Adipocyte (in vitro differentiated cells): ENCODE measurements around the gene PTRH2.
"Not testable (repeated sequence)": the region's sequence is repeated elsewhere in the genome, so short reads cannot be mapped to it uniquely, and the experiment has no call there.

Experiments used
- DNase-seq: peaks from one replicate; pipeline ENCODE4 v3.0.0-alpha.2; 2015; ENCODE audit warnings: low read depth
- H3K27me3 ChIP-seq: replicated peaks from 2 replicates; pipeline ENCODE4 v1.7.0; 2013; ENCODE audit warnings: mild to moderate bottlenecking, low read length, moderate library complexity; ENCODE audit not compliant: control insufficient read depth, insufficient read depth
- H3K36me3 ChIP-seq: 2 replicates; pipeline ENCODE4 v1.7.0; 2013; ENCODE audit warnings: low read length, mild to moderate bottlenecking, moderate library complexity; ENCODE audit not compliant: control insufficient read depth, insufficient read depth, severe bottlenecking
- H3K4me1 ChIP-seq: 2 replicates; pipeline ENCODE4 v1.7.0; 2013; ENCODE audit warnings: mild to moderate bottlenecking, low read length, moderate library complexity; ENCODE audit not compliant: control insufficient read depth, insufficient read depth
- H3K4me3 ChIP-seq: 2 replicates; pipeline ENCODE4 v1.7.0; 2013; ENCODE audit warnings: mild to moderate bottlenecking, low read length, moderate library complexity
- H3K9ac ChIP-seq: 2 replicates; pipeline ENCODE4 v1.7.0; 2013; ENCODE audit warnings: mild to moderate bottlenecking, low read length, moderate library complexity
- H3K9me3 ChIP-seq: 2 replicates; pipeline ENCODE4 v1.7.0; 2013; ENCODE audit warnings: mild to moderate bottlenecking, low read length, moderate library complexity; ENCODE audit not compliant: control insufficient read depth

The PTRH2 gene

GRCh38 chr17:59669411-59669810, 37.8 kb downstream of the PTRH2 start:
- peaks cover 96% of the 10 kb centered on the region for H3K36me3 ChIP-seq
- H3K9ac ChIP-seq = no peak overlapping the region
- no peak for DNase-seq
- no peak overlapping the region for H3K4me3 ChIP-seq
- H3K9me3 ChIP-seq = no peaks in the 10 kb centered on the region
- peaks cover 28% of the 10 kb centered on the region for H3K4me1 ChIP-seq
- H3K27me3 ChIP-seq = no peaks in the 10 kb centered on the region

DNA sequence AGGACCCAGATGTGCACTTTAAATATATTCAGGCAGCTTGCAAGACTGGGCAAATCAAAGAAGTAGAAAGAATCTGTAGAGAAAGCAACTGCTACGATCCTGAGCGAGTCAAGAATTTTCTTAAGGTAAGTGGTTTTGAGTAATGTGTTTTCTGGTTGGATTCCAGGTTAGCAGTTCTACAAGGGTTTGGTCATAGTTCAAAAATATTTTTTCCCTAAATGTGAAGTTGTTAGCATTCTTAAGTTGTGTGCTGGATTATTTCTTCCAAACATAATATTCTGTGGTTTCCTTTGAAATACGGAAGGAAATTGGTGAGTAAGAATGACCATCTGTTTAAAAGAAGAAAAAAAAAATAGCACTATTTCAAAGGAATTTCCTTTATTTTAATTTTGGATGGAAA, 38.4 kb downstream of the PTRH2 start:
- DNase-seq = peak; percentile 81
- H3K9ac ChIP-seq = peak overlapping the region; percentile 43
- peaks cover 96% of the 10 kb centered on the region for H3K36me3 ChIP-seq
- H3K9me3 ChIP-seq = no peaks in the 10 kb centered on the region
- peak overlapping the region; percentile 52 for H3K4me3 ChIP-seq
- no peaks in the 10 kb centered on the region for H3K27me3 ChIP-seq
- H3K4me1 ChIP-seq = peaks cover 28% of the 10 kb centered on the region

- no peak overlapping the region for H3K9ac ChIP-seq
- no peak overlapping the region for H3K4me3 ChIP-seq
- no peak for DNase-seq
- H3K4me1 ChIP-seq = peaks cover 28% of the 10 kb centered on the region
- H3K9me3 ChIP-seq = no peaks in the 10 kb centered on the region
- H3K27me3 ChIP-seq = no peaks in the 10 kb centered on the region
- peaks cover 96% of the 10 kb centered on the region for H3K36me3 ChIP-seq
These were observed 41.0 kb downstream of the PTRH2 start for GRCh38 chr17:59666235-59666634.

DNA sequence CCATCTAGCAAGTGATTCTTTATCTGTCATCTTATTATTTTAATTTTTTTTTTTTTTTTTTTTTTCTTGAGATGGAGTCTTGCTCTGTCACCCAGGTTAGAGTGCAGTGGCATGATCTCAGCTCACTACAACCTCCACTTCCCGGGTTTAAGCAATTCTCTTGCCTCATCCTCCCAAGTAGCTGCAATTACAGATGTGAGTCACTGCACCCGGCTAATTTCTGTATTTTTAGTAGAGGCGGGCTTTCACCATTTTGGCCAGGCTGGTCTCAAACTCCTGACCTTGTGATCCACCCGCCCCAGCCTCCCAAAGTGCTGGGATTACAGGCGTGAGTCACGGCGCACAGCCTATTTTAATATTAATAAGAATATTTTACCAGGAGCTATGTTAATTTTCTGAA, 50.6 kb downstream of the PTRH2 start:
- Histone ChIP-seq H3K36me3 (peaks cover 89% of the 10 kb centered on the region), H3K4me1 (peaks cover 18% of the 10 kb centered on the region)
- not testable (repeated sequence) for H3K9me3 ChIP-seq, H3K4me3 ChIP-seq, H3K27me3 ChIP-seq, H3K9ac ChIP-seq
- peak; percentile 69 for DNase-seq

DNA sequence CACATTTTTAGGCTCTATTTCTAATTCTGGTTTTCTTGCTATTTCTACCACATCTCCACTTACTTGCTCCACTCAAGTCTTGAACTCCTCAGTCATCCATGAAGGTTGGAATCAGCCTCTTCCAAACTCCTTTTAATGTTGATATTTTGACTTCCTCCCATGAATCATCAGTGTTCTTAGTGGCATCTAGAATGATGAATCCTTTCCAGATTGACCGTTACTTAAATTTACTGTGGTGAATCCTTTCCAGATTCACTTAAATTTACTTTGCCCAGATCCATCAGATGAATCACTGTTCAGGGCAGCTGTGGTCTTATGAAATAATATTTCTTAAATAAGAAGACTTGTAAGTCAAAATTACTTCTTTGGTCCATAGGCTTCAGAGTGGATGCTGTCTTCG, 55.1 kb downstream of the PTRH2 start:
- H3K9ac ChIP-seq = no peak overlapping the region
- H3K4me1 ChIP-seq = peaks cover 37% of the 10 kb centered on the region
- H3K4me3 ChIP-seq = no peak overlapping the region
- H3K27me3 ChIP-seq = no peaks in the 10 kb centered on the region
- H3K9me3 ChIP-seq = no peaks in the 10 kb centered on the region
- peak; percentile 49 for DNase-seq
- H3K36me3 ChIP-seq = peaks cover 92% of the 10 kb centered on the region

GRCh38 chr17:59651346-59651745, 55.9 kb downstream of the PTRH2 start:
- Histone ChIP-seq H3K36me3 (peaks cover 96% of the 10 kb centered on the region), H3K9ac (no peak overlapping the region), H3K9me3 (no peaks in the 10 kb centered on the region), H3K4me1 (peaks cover 33% of the 10 kb centered on the region), H3K4me3 (no peak overlapping the region), H3K27me3 (no peaks in the 10 kb centered on the region)
- no peak for DNase-seq

- no peak for DNase-seq
- Histone ChIP-seq H3K36me3 (peaks cover 96% of the 10 kb centered on the region), H3K27me3 (no peaks in the 10 kb centered on the region), H3K9me3 (no peaks in the 10 kb centered on the region), H3K4me1 (peaks cover 29% of the 10 kb centered on the region), H3K9ac (no peak overlapping the region), H3K4me3 (no peak overlapping the region)
These were observed 56.6 kb downstream of the PTRH2 start for GRCh38 chr17:59650642-59651041.

- H3K9ac ChIP-seq = no peak overlapping the region
- H3K36me3 ChIP-seq = peaks cover 96% of the 10 kb centered on the region
- peaks cover 29% of the 10 kb centered on the region for H3K4me1 ChIP-seq
- no peaks in the 10 kb centered on the region for H3K9me3 ChIP-seq
- H3K4me3 ChIP-seq = no peak overlapping the region
- no peak for DNase-seq
- no peaks in the 10 kb centered on the region for H3K27me3 ChIP-seq
These were observed 57.3 kb downstream of the PTRH2 start for GRCh38 chr17:59649886-59650285.
